ENCODE data around the gene ARHGAP42.

Gene ARHGAP42, protein sequence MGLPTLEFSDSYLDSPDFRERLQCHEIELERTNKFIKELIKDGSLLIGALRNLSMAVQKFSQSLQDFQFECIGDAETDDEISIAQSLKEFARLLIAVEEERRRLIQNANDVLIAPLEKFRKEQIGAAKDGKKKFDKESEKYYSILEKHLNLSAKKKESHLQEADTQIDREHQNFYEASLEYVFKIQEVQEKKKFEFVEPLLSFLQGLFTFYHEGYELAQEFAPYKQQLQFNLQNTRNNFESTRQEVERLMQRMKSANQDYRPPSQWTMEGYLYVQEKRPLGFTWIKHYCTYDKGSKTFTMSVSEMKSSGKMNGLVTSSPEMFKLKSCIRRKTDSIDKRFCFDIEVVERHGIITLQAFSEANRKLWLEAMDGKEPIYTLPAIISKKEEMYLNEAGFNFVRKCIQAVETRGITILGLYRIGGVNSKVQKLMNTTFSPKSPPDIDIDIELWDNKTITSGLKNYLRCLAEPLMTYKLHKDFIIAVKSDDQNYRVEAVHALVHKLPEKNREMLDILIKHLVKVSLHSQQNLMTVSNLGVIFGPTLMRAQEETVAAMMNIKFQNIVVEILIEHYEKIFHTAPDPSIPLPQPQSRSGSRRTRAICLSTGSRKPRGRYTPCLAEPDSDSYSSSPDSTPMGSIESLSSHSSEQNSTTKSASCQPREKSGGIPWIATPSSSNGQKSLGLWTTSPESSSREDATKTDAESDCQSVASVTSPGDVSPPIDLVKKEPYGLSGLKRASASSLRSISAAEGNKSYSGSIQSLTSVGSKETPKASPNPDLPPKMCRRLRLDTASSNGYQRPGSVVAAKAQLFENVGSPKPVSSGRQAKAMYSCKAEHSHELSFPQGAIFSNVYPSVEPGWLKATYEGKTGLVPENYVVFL

DNA sequence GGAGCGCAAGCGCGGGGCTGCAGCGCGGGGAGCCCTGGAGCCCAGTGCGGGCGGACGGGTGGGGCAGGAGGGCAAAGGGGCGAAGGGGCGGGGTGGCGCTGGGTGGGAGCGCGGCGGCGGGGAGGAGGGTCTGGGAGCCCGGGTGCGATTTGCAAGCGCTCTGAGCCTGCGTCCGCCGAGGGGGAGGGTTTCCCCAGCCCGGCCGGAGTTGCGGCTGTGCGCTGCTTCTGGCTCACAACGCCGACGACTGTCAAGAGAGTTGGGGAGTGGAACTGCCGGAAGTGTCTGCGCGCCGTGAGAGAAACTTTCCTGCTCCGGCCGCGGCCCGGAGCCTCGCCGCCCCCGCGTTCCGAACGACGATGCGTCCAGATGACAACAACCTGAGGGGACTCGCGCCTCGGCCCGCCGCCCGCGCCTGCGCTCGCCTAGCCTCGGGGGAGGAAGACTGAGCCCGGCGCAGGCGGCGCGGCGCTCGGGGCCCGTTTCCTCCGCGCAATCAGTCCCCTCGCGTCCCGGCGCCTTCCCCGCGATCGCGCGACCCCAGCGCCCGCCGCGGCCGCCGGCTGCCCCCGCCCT is at the start of gene ARHGAP42:
Gene ARHGAP42 (plus strand): TSS at position 235 of the 576 bp plus-strand sequence. CDS start 391 bp downstream, outside the sequence.
- in situ Hi-C loops (cut with MboI; ENCODE audit: low pct_unique_long_range_greater_than_20kb, low sequenced_read_pairs, unreplicated experiment): no loop called here
- TF ChIP-seq, protein P1, sequence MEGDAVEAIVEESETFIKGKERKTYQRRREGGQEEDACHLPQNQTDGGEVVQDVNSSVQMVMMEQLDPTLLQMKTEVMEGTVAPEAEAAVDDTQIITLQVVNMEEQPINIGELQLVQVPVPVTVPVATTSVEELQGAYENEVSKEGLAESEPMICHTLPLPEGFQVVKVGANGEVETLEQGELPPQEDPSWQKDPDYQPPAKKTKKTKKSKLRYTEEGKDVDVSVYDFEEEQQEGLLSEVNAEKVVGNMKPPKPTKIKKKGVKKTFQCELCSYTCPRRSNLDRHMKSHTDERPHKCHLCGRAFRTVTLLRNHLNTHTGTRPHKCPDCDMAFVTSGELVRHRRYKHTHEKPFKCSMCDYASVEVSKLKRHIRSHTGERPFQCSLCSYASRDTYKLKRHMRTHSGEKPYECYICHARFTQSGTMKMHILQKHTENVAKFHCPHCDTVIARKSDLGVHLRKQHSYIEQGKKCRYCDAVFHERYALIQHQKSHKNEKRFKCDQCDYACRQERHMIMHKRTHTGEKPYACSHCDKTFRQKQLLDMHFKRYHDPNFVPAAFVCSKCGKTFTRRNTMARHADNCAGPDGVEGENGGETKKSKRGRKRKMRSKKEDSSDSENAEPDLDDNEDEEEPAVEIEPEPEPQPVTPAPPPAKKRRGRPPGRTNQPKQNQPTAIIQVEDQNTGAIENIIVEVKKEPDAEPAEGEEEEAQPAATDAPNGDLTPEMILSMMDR (IDR thresholded peaks at IDR 0.05; ENCODE audit: extremely low read depth, insufficient read depth, missing control alignments): no peak
- DNase-seq (ENCODE audit: low spot score): peak; percentile 86

DNA sequence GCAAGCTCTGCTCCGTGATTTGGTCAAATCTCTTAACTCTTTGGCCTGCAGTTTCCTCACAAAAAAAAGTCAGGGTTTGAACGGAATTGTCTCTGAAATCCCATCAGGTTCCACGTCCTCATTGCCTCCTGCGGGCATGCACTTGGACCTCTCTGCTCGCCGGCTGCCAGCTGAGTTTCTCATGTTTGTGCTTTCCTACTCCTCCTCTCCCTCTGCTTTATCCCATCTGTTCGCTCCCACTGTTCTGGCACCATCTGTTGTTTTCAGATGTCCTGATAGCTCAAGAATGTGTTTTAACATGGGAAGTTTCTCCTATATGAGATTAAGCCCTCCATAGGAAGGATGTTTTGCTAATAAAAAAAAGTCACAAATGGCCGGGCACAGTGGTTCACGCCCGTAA is 49.4 kb upstream of the ARHGAP42 start:
- TF ChIP-seq, protein P1 (IDR thresholded peaks at IDR 0.05; ENCODE audit: extremely low read depth, insufficient read depth, missing control alignments): no peak
- no peak for DNase-seq (ENCODE audit: low spot score)
- in situ Hi-C loops (cut with MboI; ENCODE audit: low pct_unique_long_range_greater_than_20kb, low sequenced_read_pairs, unreplicated experiment): no loop called here

DNA sequence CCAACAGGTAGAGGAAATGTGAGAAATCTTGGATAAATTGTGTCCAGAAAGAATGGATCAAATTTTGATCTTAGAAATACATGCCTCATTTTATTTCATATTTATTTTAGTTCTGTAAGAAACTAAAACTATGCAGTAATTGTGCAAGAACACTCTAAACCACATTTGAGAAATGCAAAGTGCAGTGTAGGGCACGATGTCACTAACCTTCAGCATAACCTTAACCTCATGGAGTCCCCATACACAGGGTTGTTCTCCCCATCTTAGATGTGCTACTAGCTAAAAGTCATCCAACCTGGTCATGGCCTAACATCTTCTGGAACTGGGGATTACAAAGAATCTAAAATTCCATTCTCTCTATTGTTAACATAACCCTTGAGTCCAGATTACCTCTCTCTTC is 48.4 kb upstream of the ARHGAP42 start:
- no peak for DNase-seq (ENCODE audit: low spot score)
- in situ Hi-C loops (cut with MboI; ENCODE audit: low pct_unique_long_range_greater_than_20kb, low sequenced_read_pairs, unreplicated experiment): no loop called here
- TF ChIP-seq, protein P1 (IDR thresholded peaks at IDR 0.05; ENCODE audit: extremely low read depth, insufficient read depth, missing control alignments): no peak

DNA sequence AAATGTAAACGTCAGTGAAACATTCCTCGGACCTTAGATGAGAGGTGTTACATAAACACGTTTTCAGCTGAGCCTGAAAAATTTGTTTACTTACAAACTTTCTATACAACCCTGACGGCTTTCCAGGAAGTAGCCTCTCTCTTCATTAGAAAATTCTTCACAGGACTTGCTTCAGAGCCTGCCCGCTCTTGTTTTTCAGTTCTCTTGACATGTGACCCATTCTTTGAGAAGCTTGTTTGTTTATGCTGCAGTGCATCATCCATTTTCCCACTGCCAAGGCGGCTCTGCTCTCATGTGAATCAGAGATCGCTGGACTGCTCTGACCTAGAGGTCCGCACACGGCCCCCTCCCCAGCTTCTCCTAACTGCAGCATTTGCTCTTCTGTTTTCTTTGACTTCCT is 47.9 kb upstream of the ARHGAP42 start:
- TF ChIP-seq, protein P1 (IDR thresholded peaks at IDR 0.05; ENCODE audit: extremely low read depth, insufficient read depth, missing control alignments): no peak
- in situ Hi-C loops (cut with MboI; ENCODE audit: low pct_unique_long_range_greater_than_20kb, low sequenced_read_pairs, unreplicated experiment): no loop called here
- DNase-seq (ENCODE audit: low spot score): no peak

DNA sequence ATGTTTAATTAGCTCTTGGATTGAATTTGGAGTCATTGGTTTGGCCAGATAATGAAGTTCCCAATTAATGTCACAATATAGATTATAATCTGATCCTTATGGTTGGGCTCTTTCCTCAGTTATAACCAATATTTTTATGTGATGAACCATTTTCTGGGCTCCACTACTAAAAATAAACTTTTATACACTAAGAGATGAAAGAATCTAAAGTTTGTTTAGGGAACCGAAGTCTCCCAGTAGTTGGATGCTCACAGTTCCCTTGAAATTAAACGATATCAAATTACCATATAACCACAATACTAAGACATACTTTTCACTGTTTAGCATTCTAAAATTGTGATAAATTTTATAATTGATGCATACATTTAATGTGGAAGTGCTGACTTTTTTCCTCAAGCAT is 47.0 kb upstream of the ARHGAP42 start:
- in situ Hi-C loops (cut with MboI; ENCODE audit: low pct_unique_long_range_greater_than_20kb, low sequenced_read_pairs, unreplicated experiment): no loop called here
- no peak for DNase-seq (ENCODE audit: low spot score)
- TF ChIP-seq, protein P1 (IDR thresholded peaks at IDR 0.05; ENCODE audit: extremely low read depth, insufficient read depth, missing control alignments): no peak

DNA sequence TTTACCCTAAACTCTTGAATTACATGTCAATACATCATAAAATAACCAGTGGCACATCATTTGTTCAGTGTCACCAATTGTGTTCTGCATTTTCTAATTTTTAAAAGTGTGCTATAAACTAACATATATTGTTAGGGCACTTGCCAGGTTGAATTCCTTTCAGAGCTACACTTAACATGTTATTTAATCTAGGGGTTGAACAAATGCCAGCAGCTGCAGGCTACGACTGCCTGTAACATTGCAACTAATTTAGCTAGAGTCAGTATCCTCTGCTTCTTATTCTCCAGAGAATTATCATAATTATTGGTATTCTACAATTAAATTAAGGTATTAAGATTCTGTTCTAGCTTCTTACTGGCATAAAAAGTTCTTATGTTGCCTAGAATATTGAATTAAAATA is 46.4 kb upstream of the ARHGAP42 start:
- in situ Hi-C loops (cut with MboI; ENCODE audit: low pct_unique_long_range_greater_than_20kb, low sequenced_read_pairs, unreplicated experiment): no loop called here
- no peak for DNase-seq (ENCODE audit: low spot score)
- TF ChIP-seq, protein P1 (IDR thresholded peaks at IDR 0.05; ENCODE audit: extremely low read depth, insufficient read depth, missing control alignments): no peak
